HepG2 (cell line): Measurements from ENCODE around the gene ADM. TPM values are rescaled to one million over a fixed set of nuclear protein-coding genes. Genes with fewer than 3 reads are reported as not detected.
A peak's percentile ranks its signal among the peaks of the same experiment; 100 is the strongest.

Source experiments
- AKAP8 ChIP-seq: sonication (generic); formaldehyde crosslinking; IDR thresholded peaks from 2 replicates; pipeline ENCODE4 v1.5.1; 2020; ENCODE audit warnings: mild to moderate bottlenecking, missing genetic modification reagents
- ASH2L ChIP-seq: fragments of 300-600, 200-600 bp; sonication (generic); IDR thresholded peaks from 2 replicates; pipeline ENCODE4 v1.7.0; 2017; ENCODE audit warnings: low read depth, mild to moderate bottlenecking, moderate library complexity, mixed read lengths, low read length; ENCODE audit not compliant: insufficient read length
- BORCS8-MEF2B ChIP-seq: sonication (generic); formaldehyde crosslinking; IDR thresholded peaks from 2 replicates; pipeline ENCODE4 v1.8.0; 2022; ENCODE audit warnings: mild to moderate bottlenecking, missing genetic modification reagents
- CREM ChIP-seq, 2 experiments: sonication (generic) in 1 of 2; formaldehyde crosslinking in 1 of 2; IDR thresholded peaks; 2 replicates each; pipeline versions ENCODE4 v1.4.0 to v1.6.1; 2016 to 2020; ENCODE audit warnings: antibody characterized with exemption in 1 of 2, mild to moderate bottlenecking in 1 of 2, missing genetic modification reagents in 1 of 2
- FOSL2 ChIP-seq: sonication (generic); formaldehyde crosslinking; IDR thresholded peaks from 2 replicates; pipeline ENCODE4 v1.4.0; 2020; ENCODE audit warnings: missing genetic modification reagents
- FOXC1 ChIP-seq: sonication (generic); formaldehyde crosslinking; IDR thresholded peaks from 2 replicates; pipeline ENCODE4 v1.8.0; 2022; ENCODE audit warnings: mild to moderate bottlenecking, missing genetic modification reagents, borderline replicate concordance
- GATAD2A ChIP-seq: IDR thresholded peaks from 2 replicates; pipeline ENCODE4 v1.6.1; 2016
- JDP2 ChIP-seq: sonication (generic); formaldehyde crosslinking; IDR thresholded peaks from 2 replicates; pipeline ENCODE4 v1.8.1; 2022; ENCODE audit warnings: missing genetic modification reagents, borderline replicate concordance
- KLF11 ChIP-seq: IDR thresholded peaks from 2 replicates; pipeline ENCODE4 v1.6.1; 2016; ENCODE audit warnings: missing compliant biosample characterization
- MED1 ChIP-seq: sonication (generic); formaldehyde crosslinking; IDR thresholded peaks from 2 replicates; pipeline ENCODE4 v1.4.0; 2020; ENCODE audit warnings: missing genetic modification reagents
- SMAD3 ChIP-seq: sonication (generic); formaldehyde crosslinking; IDR thresholded peaks from 2 replicates; pipeline ENCODE4 v1.4.0; 2020; ENCODE audit warnings: missing genetic modification reagents
- SMARCC2 ChIP-seq: fragments of 450-650 bp; IDR thresholded peaks from 2 replicates; pipeline ENCODE4 v1.6.1; 2017; ENCODE audit warnings: antibody characterized with exemption, mild to moderate bottlenecking
- SP1 ChIP-seq, 2 experiments: fragments of 450-650 bp in 1 of 2; sonication (generic) in 1 of 2; formaldehyde crosslinking in 1 of 2; IDR thresholded peaks; 2 replicates each; pipeline versions ENCODE4 v1.4.0 to v1.6.1; 2016 to 2020; ENCODE audit warnings: missing genetic modification reagents in 1 of 2
- TGIF2 ChIP-seq: IDR thresholded peaks from 2 replicates; pipeline ENCODE4 v1.6.1; 2016; ENCODE audit warnings: control low read depth, missing compliant biosample characterization
- ZMYM4 ChIP-seq: sonication (generic); formaldehyde crosslinking; IDR thresholded peaks from 2 replicates; pipeline ENCODE4 v1.8.1; 2023; ENCODE audit warnings: mild to moderate bottlenecking, missing genetic modification reagents
- ZNF138 ChIP-seq: sonication (generic); formaldehyde crosslinking; IDR thresholded peaks from 2 replicates; pipeline ENCODE4 v1.5.0; 2020; ENCODE audit warnings: mild to moderate bottlenecking, low read depth, missing genetic modification reagents
- ZNF556 ChIP-seq: sonication (generic); formaldehyde crosslinking; IDR thresholded peaks from 2 replicates; pipeline ENCODE4 v1.4.0; 2020; ENCODE audit warnings: mild to moderate bottlenecking, missing genetic modification reagents, borderline replicate concordance
- ZNF724P ChIP-seq: sonication (generic); formaldehyde crosslinking; IDR thresholded peaks from 2 replicates; pipeline ENCODE4 v1.8.0; 2022; ENCODE audit warnings: missing genetic modification reagents, borderline replicate concordance
- polyA plus RNA-seq, 8 experiments: library from polyadenylated mRNA; depleted of rRNA in 3 of 8; stranded (reverse) in 7 of 8; unstranded in 1 of 8; fragments of >200 nt; fragmentation: Illumina TruSeq in 4 of 8; extraction: Trizol in 4 of 8; gene quantifications; 2 replicates each; pipeline versions ENCODE4 v1.2.1 to v1.2.3, GENCODE V29; 2011 to 2016; ENCODE audit warnings: low read depth in 4 of 8, missing spikeins in 1 of 8, mixed read lengths in 1 of 8; ENCODE audit not compliant: insufficient read depth in 1 of 8
- total RNA-seq, 5 experiments: library from RNA; depleted of rRNA; stranded (reverse); fragments of >200 nt; fragmentation: Illumina TruSeq; extraction: Trizol; gene quantifications; 2 replicates each; pipeline ENCODE4 v1.2.3, GENCODE V29; 2016; ENCODE audit warnings: low read depth in 1 of 5
- TF ChIP-seq, protein P1 (sequence below): sonication (generic); formaldehyde crosslinking; IDR thresholded peaks from 2 replicates; pipeline ENCODE4 v1.4.0; 2020; ENCODE audit warnings: mild to moderate bottlenecking, low read depth, missing genetic modification reagents
- TF ChIP-seq, protein P2 (sequence below): sonication (generic); formaldehyde crosslinking; IDR thresholded peaks from 2 replicates; pipeline ENCODE4 v1.8.1; 2023; ENCODE audit warnings: mild to moderate bottlenecking, missing genetic modification reagents
- TF ChIP-seq, protein P3 (sequence below): sonication (generic); formaldehyde crosslinking; IDR thresholded peaks from 2 replicates; pipeline ENCODE4 v1.9.0; 2021; ENCODE audit warnings: missing genetic modification reagents, mild to moderate bottlenecking, borderline replicate concordance
- TF ChIP-seq, protein P4 (sequence below): sonication (generic); formaldehyde crosslinking; IDR thresholded peaks from 2 replicates; pipeline ENCODE4 v1.8.1; 2023; ENCODE audit warnings: mild to moderate bottlenecking, inconsistent platforms, moderate library complexity, missing genetic modification reagents, borderline replicate concordance

The ADM gene
- total and polyA plus RNA-seq, 2 of the 13 experiments (the other 11 are each of a cell fraction or from before 2014, with no cell fraction given) = 10.7 to 26.1 TPM

DNA sequence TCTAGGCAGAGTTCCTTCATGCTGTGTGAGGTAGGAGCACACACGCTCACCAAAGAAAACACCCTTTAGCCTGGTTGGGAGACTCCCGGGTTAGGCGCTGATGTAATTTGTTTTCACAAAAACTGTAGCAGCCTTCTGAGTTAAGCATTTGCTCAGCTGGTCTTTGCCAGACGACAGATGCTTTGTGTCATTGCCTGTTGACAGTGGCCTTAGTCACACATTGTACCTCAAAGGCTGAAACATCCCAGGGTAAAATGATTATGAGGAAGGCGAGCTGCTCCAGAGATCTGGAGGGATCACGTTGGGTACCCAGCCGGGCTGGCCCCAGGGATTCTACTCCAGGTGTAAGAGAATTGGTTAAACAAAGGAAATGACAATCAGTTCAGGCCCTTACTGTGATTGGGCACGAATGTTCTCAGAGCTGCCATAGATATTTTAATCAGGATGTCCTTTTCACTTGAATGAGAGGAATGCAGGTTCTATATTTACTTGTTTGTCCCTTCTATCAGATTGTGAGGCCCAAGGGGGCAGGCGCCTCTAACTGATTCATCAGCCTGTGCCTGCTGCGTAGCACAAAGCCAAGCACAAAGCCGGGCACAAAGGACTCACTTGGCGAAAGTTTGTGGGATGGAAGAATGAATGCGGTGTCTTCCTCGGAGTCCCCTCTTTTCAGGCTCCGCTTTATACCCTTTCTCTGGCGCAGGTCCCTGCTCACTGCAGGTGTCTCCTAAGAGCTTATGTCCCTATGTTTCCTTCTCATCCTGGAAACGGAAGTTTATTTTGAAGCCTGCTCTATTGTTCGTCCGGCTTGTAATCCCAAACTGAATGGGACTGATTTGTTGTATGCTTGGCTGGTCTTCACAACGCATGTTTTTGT is 47.1 kb downstream of the ADM start (continued):
- TF ChIP-seq AKAP8 (CRISPR knock-in tag) (no peak), TGIF2 (CRISPR knock-in tag) (peak; percentile 70; the same call in 1 of the 2 replicates), ZMYM4 (peak; percentile 21; the same call in 1 of the 2 replicates), CREM (IDR thresholded peaks at IDR 0.05) (peak; percentile 49; the same call in 1 of the 2 replicates), CREM (CRISPR knock-in tag; IDR thresholded peaks at IDR 0.05) (no peak), FOXC1 (CRISPR knock-in tag) (no peak), FOSL2 (CRISPR knock-in tag) (peak; percentile 81), ZNF556 (CRISPR knock-in tag) (peak; percentile 53; the same call in 1 of the 2 replicates), KLF11 (peak; percentile 58; the same call in 1 of the 2 replicates), ZNF138 (no peak), ZNF724P (no peak), MED1 (CRISPR knock-in tag) (peak; percentile 57), GATAD2A (peak; percentile 62; the same call in 1 of the 2 replicates), ASH2L (peak; percentile 36), BORCS8-MEF2B (CRISPR knock-in tag) (no peak), SMARCC2 (no peak), SP1 (IDR thresholded peaks at IDR 0.05) (no peak), SP1 (CRISPR knock-in tag; IDR thresholded peaks at IDR 0.05) (no peak), JDP2 (CRISPR knock-in tag) (no peak), SMAD3 (CRISPR knock-in tag) (no peak)
- TF ChIP-seq, protein P1, sequence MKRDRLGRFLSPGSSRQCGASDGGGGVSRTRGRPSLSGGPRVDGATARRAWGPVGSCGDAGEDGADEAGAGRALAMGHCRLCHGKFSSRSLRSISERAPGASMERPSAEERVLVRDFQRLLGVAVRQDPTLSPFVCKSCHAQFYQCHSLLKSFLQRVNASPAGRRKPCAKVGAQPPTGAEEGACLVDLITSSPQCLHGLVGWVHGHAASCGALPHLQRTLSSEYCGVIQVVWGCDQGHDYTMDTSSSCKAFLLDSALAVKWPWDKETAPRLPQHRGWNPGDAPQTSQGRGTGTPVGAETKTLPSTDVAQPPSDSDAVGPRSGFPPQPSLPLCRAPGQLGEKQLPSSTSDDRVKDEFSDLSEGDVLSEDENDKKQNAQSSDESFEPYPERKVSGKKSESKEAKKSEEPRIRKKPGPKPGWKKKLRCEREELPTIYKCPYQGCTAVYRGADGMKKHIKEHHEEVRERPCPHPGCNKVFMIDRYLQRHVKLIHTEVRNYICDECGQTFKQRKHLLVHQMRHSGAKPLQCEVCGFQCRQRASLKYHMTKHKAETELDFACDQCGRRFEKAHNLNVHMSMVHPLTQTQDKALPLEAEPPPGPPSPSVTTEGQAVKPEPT (CRISPR knock-in tag) = no peak
- TF ChIP-seq, protein P2, sequence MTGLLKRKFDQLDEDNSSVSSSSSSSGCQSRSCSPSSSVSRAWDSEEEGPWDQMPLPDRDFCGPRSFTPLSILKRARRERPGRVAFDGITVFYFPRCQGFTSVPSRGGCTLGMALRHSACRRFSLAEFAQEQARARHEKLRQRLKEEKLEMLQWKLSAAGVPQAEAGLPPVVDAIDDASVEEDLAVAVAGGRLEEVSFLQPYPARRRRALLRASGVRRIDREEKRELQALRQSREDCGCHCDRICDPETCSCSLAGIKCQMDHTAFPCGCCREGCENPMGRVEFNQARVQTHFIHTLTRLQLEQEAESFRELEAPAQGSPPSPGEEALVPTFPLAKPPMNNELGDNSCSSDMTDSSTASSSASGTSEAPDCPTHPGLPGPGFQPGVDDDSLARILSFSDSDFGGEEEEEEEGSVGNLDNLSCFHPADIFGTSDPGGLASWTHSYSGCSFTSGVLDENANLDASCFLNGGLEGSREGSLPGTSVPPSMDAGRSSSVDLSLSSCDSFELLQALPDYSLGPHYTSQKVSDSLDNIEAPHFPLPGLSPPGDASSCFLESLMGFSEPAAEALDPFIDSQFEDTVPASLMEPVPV = no peak
- TF ChIP-seq, protein P3, sequence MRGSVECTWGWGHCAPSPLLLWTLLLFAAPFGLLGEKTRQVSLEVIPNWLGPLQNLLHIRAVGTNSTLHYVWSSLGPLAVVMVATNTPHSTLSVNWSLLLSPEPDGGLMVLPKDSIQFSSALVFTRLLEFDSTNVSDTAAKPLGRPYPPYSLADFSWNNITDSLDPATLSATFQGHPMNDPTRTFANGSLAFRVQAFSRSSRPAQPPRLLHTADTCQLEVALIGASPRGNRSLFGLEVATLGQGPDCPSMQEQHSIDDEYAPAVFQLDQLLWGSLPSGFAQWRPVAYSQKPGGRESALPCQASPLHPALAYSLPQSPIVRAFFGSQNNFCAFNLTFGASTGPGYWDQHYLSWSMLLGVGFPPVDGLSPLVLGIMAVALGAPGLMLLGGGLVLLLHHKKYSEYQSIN = no peak
- TF ChIP-seq, protein P4, sequence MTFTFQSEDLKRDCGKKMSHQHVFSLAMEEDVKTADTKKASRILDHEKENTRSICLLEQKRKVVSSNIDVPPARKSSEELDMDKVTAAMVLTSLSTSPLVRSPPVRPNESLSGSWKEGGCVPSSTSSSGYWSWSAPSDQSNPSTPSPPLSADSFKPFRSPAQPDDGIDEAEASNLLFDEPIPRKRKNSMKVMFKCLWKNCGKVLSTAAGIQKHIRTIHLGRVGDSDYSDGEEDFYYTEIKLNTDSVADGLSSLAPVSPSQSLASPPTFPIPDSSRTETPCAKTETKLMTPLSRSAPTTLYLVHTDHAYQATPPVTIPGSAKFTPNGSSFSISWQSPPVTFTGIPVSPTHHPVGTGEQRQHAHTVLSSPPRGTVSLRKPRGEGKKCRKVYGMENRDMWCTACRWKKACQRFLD = no peak
